ENCODE measurements around the gene DPF3. TPM values are rescaled to one million over a fixed set of nuclear protein-coding genes. Genes with fewer than 3 reads are reported as not detected.

DPF3 gene
- total RNA-seq, 1 experiment from 2014 or later: 0.06 TPM

GRCh38 chr14:72800848-72801370 is 93.0 kb downstream of the DPF3 start:
- no peak for DNase-seq (ENCODE audit: low spot score)

- no peak for DNase-seq (ENCODE audit: low spot score)
These were observed 93.6 kb downstream of the DPF3 start for GRCh38 chr14:72800296-72800695.

- no peak for DNase-seq (ENCODE audit: low spot score)
These were observed 97.0 kb downstream of the DPF3 start for GRCh38 chr14:72796935-72797334.

GRCh38 chr14:72793156-72793939 is 100.6 kb downstream of the DPF3 start:
- DNase-seq (ENCODE audit: low spot score): no peak

GRCh38 chr14:72792051-72792788 is 101.7 kb downstream of the DPF3 start:
- DNase-seq (ENCODE audit: low spot score): no peak

- DNase-seq (ENCODE audit: low spot score): no peak
These were observed 102.9 kb downstream of the DPF3 start for GRCh38 chr14:72790887-72791566.

GRCh38 chr14:72788972-72789728 is 104.8 kb downstream of the DPF3 start:
- no peak for DNase-seq (ENCODE audit: low spot score)

GRCh38 chr14:72788255-72788654 is 105.6 kb downstream of the DPF3 start:
- no peak for DNase-seq (ENCODE audit: low spot score)

GRCh38 chr14:72787841-72788240 is 106.1 kb downstream of the DPF3 start:
- DNase-seq (ENCODE audit: low spot score): no peak

GRCh38 chr14:72786378-72787350 is 107.2 kb downstream of the DPF3 start:
- DNase-seq (ENCODE audit: low spot score): no peak

- no peak for DNase-seq (ENCODE audit: low spot score)
These were observed 110.2 kb downstream of the DPF3 start for GRCh38 chr14:72783741-72784140.

GRCh38 chr14:72782817-72783216 is 111.1 kb downstream of the DPF3 start:
- DNase-seq (ENCODE audit: low spot score): no peak

GRCh38 chr14:72781561-72782508 is 112.1 kb downstream of the DPF3 start:
- DNase-seq (ENCODE audit: low spot score): no peak

- no peak for DNase-seq (ENCODE audit: low spot score)
These were observed 113.2 kb downstream of the DPF3 start for GRCh38 chr14:72780751-72781150.

GRCh38 chr14:72779679-72780078 is 114.2 kb downstream of the DPF3 start:
- no peak for DNase-seq (ENCODE audit: low spot score)

- no peak for DNase-seq (ENCODE audit: low spot score)
These were observed 116.3 kb downstream of the DPF3 start for GRCh38 chr14:72777636-72778035.

GRCh38 chr14:72776701-72777261 is 117.1 kb downstream of the DPF3 start:
- DNase-seq (ENCODE audit: low spot score): no peak

- DNase-seq (ENCODE audit: low spot score): no peak
These were observed 117.9 kb downstream of the DPF3 start for GRCh38 chr14:72775923-72776554.
